Motor neuron (in vitro differentiated cells): ENCODE measurements around the gene PSMB7. TPM values are rescaled to one million over a fixed set of nuclear protein-coding genes. Genes with fewer than 3 reads are reported as not detected.

Source experiments
- ATAC-seq, 8 experiments: fragments of 200-7000 bp; cut with Tn5 transposase; replicated peaks in 6 of 8; 2 replicates each; pipeline ENCODE4 v1.8.0; 2021; ENCODE audit warnings: mild to moderate bottlenecking in 8 of 8, moderate library complexity in 8 of 8
- H3K27ac ChIP-seq, 2 donors: fragments of 250-450 bp; sonication (Bioruptor Pico); 2 replicates each; pipeline ENCODE4 v1.9.0; 2021; ENCODE audit warnings: antibody characterized with exemption in 2 of 2, mild to moderate bottlenecking in 2 of 2, moderate library complexity in 1 of 2
- H3K4me1 ChIP-seq, 2 donors: fragments of 250-450 bp; sonication (Bioruptor Pico); replicated peaks in 1 of 2; 2 replicates each; pipeline ENCODE4 v1.6.1; 2021; ENCODE audit warnings: antibody characterized with exemption in 2 of 2, mild to moderate bottlenecking in 2 of 2, moderate library complexity in 1 of 2
- H3K4me3 ChIP-seq, 5 donors: fragments of 250-450 bp; sonication (Bioruptor Pico); 2 replicates each; pipeline ENCODE4 v1.9.0; 2021; ENCODE audit warnings: antibody characterized with exemption in 5 of 5, mild to moderate bottlenecking in 5 of 5, moderate library complexity in 4 of 5
- WGBS, 10 experiments: fragments of 450-650 bp; shearing (Covaris generic); methylation state at CpG; one replicate each; pipeline ENCODE4 v1.0.0; 2022; 5-methylcytosine and 5-hydroxymethylcytosine counted together
- in situ Hi-C, 9 experiments: fragments of 400-800 bp; cut with MboI; loops; one replicate each; pipeline ENCODE4 v1.15.0; 2021; ENCODE audit warnings: low sequenced_read_pairs in 9 of 9, low pct_unique_long_range_greater_than_20kb in 2 of 9; ENCODE audit not compliant: unreplicated experiment in 9 of 9
- total RNA-seq, 8 experiments: library from RNA; unstranded; fragments of 300-600 nt; gene quantifications; 2 replicates each; pipeline versions ENCODE4 v1.2.3 to v1.2.4, GENCODE V29; 2022

Gene PSMB7
- total RNA-seq, 8 experiments from 2014 or later = 169 to 289 (median 207) TPM

DNA sequence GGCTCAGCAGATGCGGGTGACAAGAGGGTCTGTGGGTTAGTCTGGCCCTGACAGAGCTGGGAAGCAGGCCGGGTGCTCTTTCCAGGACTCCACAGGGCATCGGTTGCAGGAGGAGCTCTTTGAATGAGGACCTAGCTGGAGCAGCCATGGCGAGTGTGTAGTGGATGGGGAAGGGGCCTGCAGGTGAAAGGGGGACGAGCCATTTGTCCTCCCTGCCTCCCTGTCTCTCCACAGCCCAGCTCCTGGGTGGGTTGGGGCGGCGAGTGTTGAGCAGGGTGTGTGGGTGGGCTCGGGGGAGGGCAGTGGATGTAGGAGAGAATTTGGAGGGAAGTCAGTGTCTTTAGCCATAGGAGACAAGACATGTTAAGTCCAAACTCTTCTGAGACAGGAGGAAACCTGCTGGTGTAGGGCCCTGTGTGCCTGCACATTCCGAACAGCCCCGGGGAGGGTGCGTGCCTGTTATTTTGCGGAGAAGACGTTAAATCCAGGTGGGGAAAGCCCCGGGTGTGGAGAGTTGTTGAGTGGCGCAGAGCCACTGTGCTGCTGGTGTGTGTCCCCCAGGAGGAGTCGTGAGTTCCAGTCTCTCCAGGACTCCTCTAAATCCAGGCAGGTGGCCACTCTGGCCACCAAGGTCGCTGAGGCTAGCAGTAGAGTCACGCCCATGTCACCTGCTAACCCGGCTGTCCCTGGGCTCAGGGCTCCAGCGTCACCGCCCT, 73.6 kb downstream of the PSMB7 start:
- in situ Hi-C loops = no loop called here
- H3K27ac ChIP-seq = no peak overlapping the region
- H3K4me1 ChIP-seq = peaks cover 29 to 38% of the 10 kb centered on the region in 2 donors
- ATAC-seq = no peak
- WGBS, 10 experiments = 0 to 80% (median 51%) methylated on average over 1 to 3 of the region's 21 CpGs; no CpG with 5 or more reads in 7 of the 10 experiments
- H3K4me3 ChIP-seq = no peak overlapping the region

DNA sequence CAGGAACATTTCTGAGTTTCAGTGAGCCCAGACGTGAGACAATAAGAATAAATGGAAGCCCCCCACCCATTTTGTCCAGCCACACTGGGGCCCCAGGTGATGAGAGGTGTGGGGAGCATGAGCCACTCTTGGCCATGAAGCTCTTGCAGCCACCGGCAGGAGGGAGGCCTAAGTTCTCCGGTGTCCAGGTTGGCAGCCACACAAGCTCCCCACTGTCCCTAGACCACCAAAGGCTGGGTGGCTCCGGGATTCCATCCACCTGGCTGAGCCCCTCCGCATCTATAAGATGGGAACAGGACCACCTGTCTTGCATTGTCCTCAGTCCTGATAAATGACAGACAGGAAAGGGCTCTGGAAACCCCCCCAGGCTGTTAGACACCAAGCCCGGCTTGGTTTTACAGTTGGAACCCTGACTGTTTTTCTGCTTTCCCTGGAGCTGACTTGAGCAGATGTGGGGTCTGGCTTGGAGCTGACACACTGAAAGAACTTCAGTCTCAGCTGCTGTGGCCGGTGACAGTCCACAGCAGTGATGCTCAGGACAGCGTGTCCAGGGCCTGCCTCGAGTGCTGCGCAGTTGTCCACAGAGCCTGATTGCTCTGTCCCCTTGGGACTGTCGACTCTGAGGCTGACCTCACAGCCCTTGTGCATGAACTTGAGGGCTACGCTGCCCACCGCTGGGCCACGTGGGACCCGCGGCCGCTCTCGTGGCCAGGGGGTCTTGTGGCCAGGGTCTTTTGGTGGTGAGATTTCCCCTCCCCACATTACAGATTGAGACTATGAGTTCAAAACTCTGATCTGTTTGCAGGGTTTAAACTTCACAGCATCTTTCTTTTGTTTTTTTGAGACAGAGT, 74.8 kb downstream of the PSMB7 start:
- in situ Hi-C loops = no loop called here

DNA sequence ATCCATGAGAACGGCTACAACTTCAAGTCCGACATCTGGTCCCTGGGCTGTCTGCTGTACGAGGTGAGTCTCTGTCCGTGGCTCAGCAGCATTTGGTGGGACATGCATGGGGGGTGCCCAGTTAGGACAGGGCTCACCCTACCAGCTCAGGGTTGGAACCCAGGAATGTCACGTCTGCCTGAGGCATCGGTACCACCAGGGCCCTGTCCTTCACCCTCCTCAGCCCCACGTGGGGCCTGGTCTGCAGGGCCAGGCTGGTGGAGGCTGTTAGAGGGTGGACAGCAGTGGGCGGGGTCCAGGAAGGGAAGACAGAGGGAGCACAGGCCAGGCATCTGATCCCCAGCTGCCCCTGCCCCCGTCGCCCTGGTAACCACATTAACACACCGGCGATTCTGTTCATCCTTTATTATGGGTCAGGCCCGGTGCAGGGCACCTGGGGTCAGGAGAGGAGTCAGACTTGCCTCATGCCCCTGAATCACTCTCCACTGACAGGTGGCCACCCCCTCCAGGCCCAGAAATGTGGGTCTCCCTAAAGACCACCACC, 75.6 kb downstream of the PSMB7 start:
- in situ Hi-C loops = no loop called here
- Histone ChIP-seq H3K4me1 (peaks cover 29 to 38% of the 10 kb centered on the region in 2 donors), H3K27ac (peak overlapping the region in 1 of 2 donors; percentile 64), H3K4me3 (no peak overlapping the region)
- ATAC-seq = peak in 4 of 8 experiments; percentile 5 to 17 (median 10)
- WGBS, 10 experiments = no CpG with 5 or more reads among the region's 13 CpGs

More for the DNA sequence above, 74.8 kb downstream of the PSMB7 start:
- no peak overlapping the region for H3K4me3 ChIP-seq
- peak in 3 of 8 experiments; percentile 4 to 33 (median 31) for ATAC-seq
- H3K4me1 ChIP-seq = peaks cover 29 to 38% of the 10 kb centered on the region in 2 donors
- 76 to 95% (median 90%) methylated on average over 2 to 10 of the region's 18 CpGs; no CpG with 5 or more reads in 7 of the 10 experiments for whole genome bisulfite sequencing, 10 experiments
- H3K27ac ChIP-seq = peak overlapping the region in 1 of 2 donors; percentile 49

DNA sequence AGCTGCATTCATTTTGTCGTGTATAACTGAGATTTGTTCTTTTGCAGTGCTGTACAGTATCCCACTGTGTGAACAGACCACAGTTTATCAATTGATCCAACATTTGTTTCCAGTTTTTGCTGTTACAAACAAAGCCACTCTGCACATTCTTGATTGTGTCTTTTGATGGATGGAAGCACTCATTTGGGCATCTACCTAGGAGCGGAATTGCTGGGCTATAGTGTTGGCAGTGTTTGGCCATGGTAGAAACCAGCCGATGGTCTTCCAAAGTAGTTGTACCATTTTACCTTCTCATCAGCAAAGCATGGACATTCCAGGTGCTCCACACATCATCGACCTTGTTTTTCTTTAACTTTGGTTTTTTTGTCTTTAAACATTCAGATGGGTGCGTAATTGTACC, 77.7 kb downstream of the PSMB7 start:
- Histone ChIP-seq H3K4me1 (peaks cover 13 to 23% of the 10 kb centered on the region in 2 donors), H3K27ac (no peak overlapping the region), H3K4me3 (no peak overlapping the region)
- in situ Hi-C loops = no loop called here
- ATAC-seq = no peak
- WGBS, 10 experiments = 81 to 100% (median 96%) methylated on average over 2 to 5 of the region's 5 CpGs; no CpG with 5 or more reads in 1 of the 10 experiments

DNA sequence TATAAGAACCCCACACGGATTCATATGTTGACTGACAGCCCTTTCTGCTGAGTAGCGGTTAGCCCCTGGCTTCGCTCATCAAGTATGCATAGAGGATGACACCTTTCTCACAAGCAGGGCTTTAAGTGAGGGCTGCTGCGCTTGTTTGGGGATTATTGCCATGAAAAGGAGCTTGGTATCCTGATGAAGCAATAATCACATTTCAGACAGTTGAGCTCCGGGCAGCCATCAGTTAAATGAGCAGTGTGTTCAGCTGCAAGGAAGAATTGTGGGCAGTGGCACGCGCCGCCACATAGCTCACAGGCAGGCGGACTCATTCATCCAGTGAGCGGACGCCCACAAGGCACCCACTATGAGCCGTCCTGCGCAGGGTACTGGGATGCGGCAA, 79.9 kb downstream of the PSMB7 start:
- no peak overlapping the region for H3K4me3 ChIP-seq
- H3K27ac ChIP-seq = no peak overlapping the region
- no peak for ATAC-seq
- peaks cover 13 to 16% of the 10 kb centered on the region in 2 donors for H3K4me1 ChIP-seq
- in situ Hi-C loops = no loop called here
- WGBS, 10 experiments = 80 to 100% (median 90%) methylated on average over 1 to 9 of the region's 14 CpGs; no CpG with 5 or more reads in 1 of the 10 experiments

DNA sequence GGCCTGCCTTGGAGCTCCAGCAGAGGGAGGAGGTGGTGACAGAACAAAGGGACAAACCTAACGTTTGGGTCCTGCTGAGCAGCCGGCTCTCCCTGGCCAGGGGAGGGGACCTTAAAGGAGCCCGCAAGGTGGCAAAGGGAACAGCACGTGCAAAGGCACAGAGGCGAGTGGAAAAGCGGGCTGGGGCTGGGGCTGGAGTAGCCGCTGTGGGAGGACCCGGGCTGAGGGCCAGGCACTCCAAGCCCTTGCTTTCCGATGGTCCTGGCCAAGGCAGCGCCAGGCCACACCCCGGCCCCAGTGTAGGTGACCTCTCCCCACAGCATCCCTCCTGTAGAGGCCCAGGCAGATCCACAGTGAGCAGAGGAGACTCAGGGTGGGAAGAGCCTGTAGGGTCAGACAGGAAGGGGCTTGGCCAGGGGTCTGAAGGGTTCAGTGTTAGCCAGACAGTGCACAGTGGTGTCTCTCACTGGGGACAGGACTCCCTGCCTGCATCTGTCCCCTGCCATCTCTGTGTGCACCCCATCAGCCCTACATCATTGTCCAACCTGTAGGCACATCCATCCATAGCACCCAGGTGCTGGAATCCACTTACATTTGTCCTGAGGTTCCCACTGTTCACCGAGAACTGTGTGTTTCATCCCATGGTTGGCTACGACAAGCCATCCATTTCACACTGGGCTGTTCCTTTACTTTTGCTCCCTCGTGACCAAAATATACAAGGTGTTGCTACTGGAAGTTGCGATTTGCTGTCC, 80.5 kb downstream of the PSMB7 start:
- H3K4me3 ChIP-seq = no peak overlapping the region
- peaks cover 13 to 14% of the 10 kb centered on the region in 2 donors for H3K4me1 ChIP-seq
- no peak overlapping the region for H3K27ac ChIP-seq
- WGBS, 10 experiments = 81 to 100% (median 98%) methylated on average over 3 to 6 of the region's 15 CpGs; no CpG with 5 or more reads in 4 of the 10 experiments
- ATAC-seq = no peak
- in situ Hi-C loops = no loop called here

DNA sequence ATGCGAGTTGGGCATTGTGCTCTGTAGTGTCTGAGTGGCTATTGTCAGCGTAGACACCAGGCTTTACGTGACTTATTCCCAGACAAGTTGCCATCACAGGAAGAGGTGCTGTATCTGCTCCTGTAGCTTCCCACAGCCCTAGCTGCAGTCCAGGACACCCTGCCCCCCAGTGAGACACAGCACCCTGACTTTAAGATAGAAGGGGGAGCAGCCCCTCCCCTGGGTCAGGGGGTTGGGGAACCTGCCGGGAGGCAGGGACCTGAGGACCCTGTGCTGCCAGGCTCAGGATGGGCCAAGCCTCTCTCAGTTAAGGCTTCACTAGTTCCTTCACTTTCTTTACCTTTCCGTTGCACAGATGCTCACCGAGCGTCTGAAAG, 82.1 kb downstream of the PSMB7 start:
- ATAC-seq = no peak
- in situ Hi-C loops = no loop called here
- H3K27ac ChIP-seq = peak overlapping the region in 1 of 2 donors; percentile 29
- H3K4me3 ChIP-seq = no peak overlapping the region
- WGBS, 10 experiments = 83 to 100% (median 94%) methylated on average over 1 to 6 of the region's 7 CpGs; no CpG with 5 or more reads in 3 of the 10 experiments
- peaks cover 7 to 13% of the 10 kb centered on the region in 2 donors for H3K4me1 ChIP-seq

DNA sequence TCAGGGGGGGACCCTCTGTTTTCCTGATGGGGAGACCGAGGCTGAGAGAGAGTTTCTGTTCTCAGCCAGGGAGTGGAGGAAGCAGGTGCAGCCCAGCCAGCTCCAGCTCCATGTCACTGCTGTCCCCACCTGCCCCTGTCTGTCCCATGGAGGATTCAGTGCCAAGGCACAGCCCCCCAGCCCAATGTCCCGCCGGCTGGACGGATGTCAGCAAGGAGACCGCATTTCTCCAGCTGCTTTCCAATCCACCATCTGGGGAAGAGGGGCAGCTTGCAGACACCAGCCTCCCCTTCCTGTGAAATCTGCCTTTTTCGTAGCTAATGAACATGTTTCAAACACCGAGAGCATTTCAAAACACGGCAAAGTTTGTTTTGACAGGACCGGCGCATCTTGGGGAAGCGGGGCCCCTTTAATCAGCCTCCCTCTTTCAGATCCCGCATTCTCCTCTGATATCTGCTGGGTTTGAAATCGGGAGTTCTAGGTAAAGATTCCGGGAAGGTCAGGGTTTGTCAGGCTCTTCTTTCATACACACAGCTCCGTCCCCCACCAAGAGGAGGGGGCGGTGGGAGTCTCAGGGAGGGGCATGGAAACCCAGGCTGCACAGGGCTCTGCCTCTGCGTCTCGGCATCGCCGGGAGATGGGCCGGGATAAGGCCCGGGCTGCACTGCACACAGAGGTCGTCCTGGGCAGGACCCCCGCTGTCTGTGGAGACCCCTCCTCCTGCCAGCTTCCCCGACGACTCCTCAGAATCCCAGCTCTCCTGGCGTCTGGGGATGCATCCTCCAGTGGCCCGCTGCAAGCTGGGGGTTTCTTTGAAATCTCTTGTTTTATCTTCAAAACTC, 82.7 kb downstream of the PSMB7 start:
- in situ Hi-C loops = no loop called here
- WGBS, 10 experiments = 50 to 90% (median 68%) methylated on average over 2 to 15 of the region's 28 CpGs; no CpG with 5 or more reads in 3 of the 10 experiments
- no peak overlapping the region for H3K4me3 ChIP-seq
- no peak overlapping the region for H3K27ac ChIP-seq
- no peak for ATAC-seq
- H3K4me1 ChIP-seq = peaks cover 7 to 13% of the 10 kb centered on the region in 2 donors

DNA sequence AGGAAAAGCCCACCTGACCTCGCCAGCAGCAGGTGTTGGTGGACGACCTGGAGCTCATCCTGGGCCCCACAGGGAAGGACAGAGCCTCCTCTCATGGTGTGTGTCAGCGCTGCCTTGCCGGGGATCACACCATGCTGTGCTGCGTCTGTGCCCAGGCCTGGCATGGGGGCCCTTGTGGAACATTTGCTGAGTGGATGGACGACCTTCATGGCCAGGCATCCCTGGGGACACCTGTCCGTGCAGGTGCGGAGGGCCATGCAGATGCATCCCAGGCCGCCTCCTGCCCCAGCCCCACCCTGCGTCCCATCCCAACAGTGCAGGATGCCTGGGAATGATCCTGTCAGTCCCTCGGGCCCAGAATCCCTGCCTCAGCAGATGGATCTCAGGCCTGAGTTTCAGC, 83.7 kb downstream of the PSMB7 start:
- 80 to 100% (median 100%) methylated on average over 1 to 6 of the region's 11 CpGs; no CpG with 5 or more reads in 5 of the 10 experiments for WGBS, 10 experiments
- Histone ChIP-seq H3K4me1 (peaks cover 7 to 13% of the 10 kb centered on the region in 2 donors), H3K4me3 (no peak overlapping the region), H3K27ac (no peak overlapping the region)
- ATAC-seq = no peak
- in situ Hi-C loops = no loop called here

DNA sequence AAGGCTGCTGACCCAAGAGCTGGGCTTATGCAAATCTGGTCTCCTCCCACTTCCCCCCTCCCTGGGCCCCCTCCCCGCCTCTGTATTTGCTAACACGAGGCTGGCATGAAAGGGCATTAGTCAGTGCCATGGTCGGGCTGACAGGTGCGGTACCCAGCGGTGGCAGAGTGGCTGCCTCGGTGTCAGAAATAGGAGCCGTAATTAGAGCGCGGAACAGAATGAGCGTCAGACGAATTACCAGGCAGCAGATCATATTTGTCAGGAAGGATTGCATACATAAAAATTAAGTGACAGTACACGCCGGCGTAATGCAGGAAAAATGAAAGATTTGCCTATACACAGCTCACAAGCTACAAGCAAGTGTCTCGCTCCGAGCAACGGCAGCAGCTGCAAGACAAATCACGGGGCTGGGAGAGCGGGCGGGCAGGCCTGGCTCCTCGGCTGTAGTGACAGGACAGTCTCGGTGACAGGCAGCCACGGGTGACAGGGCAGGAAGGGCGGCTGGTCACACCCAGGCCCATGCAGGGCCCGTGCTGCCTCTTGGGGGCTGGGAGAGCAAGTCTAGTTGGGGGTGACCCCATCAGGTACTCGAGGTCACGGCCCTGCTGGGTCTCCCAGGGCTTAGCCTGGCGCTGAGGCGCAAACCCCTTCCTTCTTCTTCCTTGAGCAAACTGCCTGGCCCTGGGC, 85.1 kb downstream of the PSMB7 start:
- ATAC-seq = peak in 5 of 8 experiments; percentile 47 to 76 (median 51)

DNA sequence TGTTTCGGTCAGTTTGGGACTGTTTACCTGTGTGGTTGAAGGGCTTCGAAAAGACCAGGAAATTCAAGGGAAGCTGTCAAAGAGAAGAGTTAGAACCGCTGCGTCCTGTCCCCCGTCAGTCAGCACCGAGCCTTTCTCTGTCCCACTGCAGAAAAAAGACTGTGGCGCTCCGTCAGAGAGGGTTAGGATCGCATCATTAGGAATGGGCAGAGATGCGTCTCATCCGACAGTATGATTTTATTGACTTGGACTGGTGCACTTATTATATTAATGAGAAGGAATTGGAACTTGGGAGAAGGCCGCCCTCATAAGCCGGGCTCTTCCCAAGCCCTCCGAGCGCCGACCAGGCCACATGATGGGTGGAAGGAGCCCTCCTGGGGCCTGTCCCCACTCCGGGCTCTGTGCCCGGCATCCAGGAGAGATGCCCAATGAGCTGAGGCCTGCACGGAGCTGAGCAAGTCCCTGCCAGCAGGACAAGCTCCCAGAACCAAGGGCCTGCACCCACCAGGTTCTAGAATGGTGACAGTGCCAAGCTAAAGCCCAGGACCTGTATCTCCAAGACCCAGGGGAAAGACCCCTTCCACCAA, 85.9 kb downstream of the PSMB7 start:
- Histone ChIP-seq H3K27ac (no peak overlapping the region), H3K4me3 (no peak overlapping the region), H3K4me1 (peaks cover 7 to 13% of the 10 kb centered on the region in 2 donors)
- 86 to 100% (median 92%) methylated on average over 2 to 13 of the region's 19 CpGs; no CpG with 5 or more reads in 4 of the 10 experiments for WGBS, 10 experiments
- in situ Hi-C loops = no loop called here
- ATAC-seq = no peak

More for the DNA sequence above, 85.1 kb downstream of the PSMB7 start:
- Histone ChIP-seq H3K4me1 (peaks cover 7 to 13% of the 10 kb centered on the region in 2 donors), H3K4me3 (no peak overlapping the region), H3K27ac (peak overlapping the region in 1 of 2 donors; percentile 12)
- in situ Hi-C loops = no loop called here
- 0 to 98% (median 91%) methylated on average over 1 to 13 of the region's 29 CpGs; no CpG with 5 or more reads in 2 of the 10 experiments for WGBS, 10 experiments
